H1 (cell line): ENCODE measurements around the gene BAK1. TPM values are rescaled to one million over a fixed set of nuclear protein-coding genes. Genes with fewer than 3 reads are reported as not detected.
A peak's percentile ranks its signal among the peaks of the same experiment; 100 is the strongest.

Experiments used
- BACH1 ChIP-seq: IDR thresholded peaks from 2 replicates; pipeline ENCODE4 v1.6.1; 2012; ENCODE audit warnings: low read length, improper control_type of control experiment
- CBX5 ChIP-seq: fragments of 300-800, 300-1000 bp; sonication (generic); IDR thresholded peaks from 2 replicates; pipeline ENCODE4 v1.7.1; 2016; ENCODE audit warnings: antibody characterized with exemption, low read length, low read depth
- CHD7 ChIP-seq: fragments of 300-600 bp; sonication (generic); IDR thresholded peaks from 2 replicates; pipeline ENCODE4 v1.7.1; 2012; ENCODE audit warnings: low read length, moderate library complexity, mild to moderate bottlenecking, inconsistent platforms; ENCODE audit not compliant: insufficient replicate concordance
- CTBP2 ChIP-seq: IDR thresholded peaks from 2 replicates; pipeline ENCODE4 v1.7.0; 2011; ENCODE audit warnings: borderline replicate concordance, mild to moderate bottlenecking, moderate library complexity, mixed read lengths, low read length; ENCODE audit not compliant: insufficient read depth, insufficient read length
- NRF1 ChIP-seq: IDR thresholded peaks from 2 replicates; pipeline ENCODE4 v1.6.1; 2011; ENCODE audit warnings: mild to moderate bottlenecking, low read depth, low read length, improper control_type of control experiment
- POLR2A ChIP-seq, 2 experiments: IDR thresholded peaks; 1 replicate in 1 of 2; 2 replicates in 1 of 2; pipeline ENCODE4 v1.6.1; 2011; ENCODE audit warnings: low read depth in 2 of 2, low read length in 2 of 2, mild to moderate bottlenecking in 2 of 2; ENCODE audit errors: control extremely low read depth in 1 of 2
- RXRA ChIP-seq: IDR thresholded peaks from 2 replicates; pipeline ENCODE4 v1.6.1; 2011; ENCODE audit warnings: low read depth, mild to moderate bottlenecking, low read length, moderate library complexity; ENCODE audit not compliant: insufficient read depth
- SP2 ChIP-seq: IDR thresholded peaks from 2 replicates; pipeline ENCODE4 v1.6.1; 2012; ENCODE audit warnings: mild to moderate bottlenecking, low read length, inconsistent platforms
- TCF12 ChIP-seq: IDR thresholded peaks from 2 replicates; pipeline ENCODE4 v1.6.1; 2011; ENCODE audit warnings: low read depth, mild to moderate bottlenecking, low read length
- polyA plus RNA-seq, 7 experiments: library from polyadenylated mRNA; depleted of rRNA in 3 of 7; stranded (reverse) in 5 of 7; unstranded in 2 of 7; fragments of >200 nt in 5 of 7; fragments of 200-250 nt in 2 of 7; gene quantifications; 1 replicate in 5 of 7; 2 replicates in 1 of 7; 4 replicates in 1 of 7; pipeline versions ENCODE4 v1.2.1 to v1.2.3, GENCODE V29; 2011 to 2013; ENCODE audit warnings: missing spikeins in 2 of 7, mixed read lengths in 2 of 7
- total RNA-seq: library from RNA; stranded (reverse); fragmentation: NEBNext Ultra II Directional; extraction: Animal tissue kit (Norgen Biotek cat#: 25700); gene quantifications from 2 replicates; pipeline ENCODE4 v1.2.1, GENCODE V29; 2021
- TF ChIP-seq, protein P1 (sequence below): IDR thresholded peaks from 2 replicates; pipeline ENCODE4 v1.6.1; 2011; ENCODE audit warnings: low read depth, mild to moderate bottlenecking, low read length; ENCODE audit not compliant: insufficient read depth

The BAK1 gene
- total and polyA plus RNA-seq, 2 of the 8 experiments (the other 6 are each of a cell fraction or from before 2014, with no cell fraction given) = 43.3 to 43.4 TPM

DNA sequence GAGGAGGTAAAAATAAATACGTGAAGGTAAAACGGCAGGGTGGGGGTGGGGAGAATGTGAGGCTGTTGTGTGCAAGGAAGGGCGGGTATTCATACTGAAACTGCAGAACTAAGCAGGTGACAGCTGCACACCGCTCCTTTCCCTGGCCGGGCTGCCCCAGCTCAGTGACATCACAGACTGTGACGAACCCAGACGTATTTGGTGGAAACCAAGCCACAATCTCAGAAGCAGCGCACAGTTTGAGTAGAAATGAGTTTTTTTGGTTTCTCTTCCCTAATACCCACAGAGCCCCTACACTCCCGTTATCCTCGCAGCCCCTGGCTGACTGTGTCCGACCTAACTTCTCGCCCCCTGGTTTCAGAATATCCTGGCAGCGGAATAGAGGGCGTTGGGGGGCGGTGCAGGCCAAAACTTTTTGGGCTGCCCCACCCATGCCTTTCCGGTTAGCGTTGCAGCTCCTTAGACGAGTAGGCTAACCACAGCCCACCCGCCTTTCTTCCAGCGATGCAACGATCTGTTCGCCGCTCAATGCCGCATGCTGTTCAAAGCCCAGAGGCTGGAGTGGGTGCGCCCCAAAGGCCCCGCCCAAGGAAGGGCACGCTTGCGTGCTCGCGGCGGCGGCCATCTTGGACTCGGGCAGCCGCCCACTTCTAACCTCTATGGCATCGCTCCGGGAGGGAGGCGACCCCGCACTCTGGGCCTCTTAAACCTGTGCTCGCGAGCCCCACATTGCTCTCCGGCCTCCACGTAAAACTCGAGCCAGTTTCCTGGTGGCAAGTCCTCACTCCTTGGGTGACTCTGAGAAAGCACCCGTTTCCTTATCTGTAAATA, 9.1 kb downstream of the BAK1 start (continued):
- TF ChIP-seq NRF1 = no peak
- TF ChIP-seq POLR2A (IDR thresholded peaks at IDR 0.05; ENCODE audit: control extremely low read depth in 1 of 2, low read depth in 2 of 2, low read length in 2 of 2) = 0 out of 3 replicates have a peak, but pooled peaks of 1 of the 2 experiments have one; percentile 34
- TF ChIP-seq, protein P1, sequence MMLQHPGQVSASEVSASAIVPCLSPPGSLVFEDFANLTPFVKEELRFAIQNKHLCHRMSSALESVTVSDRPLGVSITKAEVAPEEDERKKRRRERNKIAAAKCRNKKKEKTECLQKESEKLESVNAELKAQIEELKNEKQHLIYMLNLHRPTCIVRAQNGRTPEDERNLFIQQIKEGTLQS = no peak
- TF ChIP-seq CBX5 = no peak
- no peak for TF ChIP-seq RXRA
- TF ChIP-seq SP2 = no peak
- no peak for TF ChIP-seq CHD7
- TF ChIP-seq TCF12 = no peak
- no peak for TF ChIP-seq CTBP2
- TF ChIP-seq BACH1 = no peak
